Panc1 (cell line): ENCODE results near the gene LIPM.

Source experiments
- CTCF ChIP-seq: fragments of 450-650 bp; IDR thresholded peaks from 2 replicates; pipeline ENCODE4 v1.5.1; 2017; ENCODE audit warnings: mild to moderate bottlenecking
- POLR2AphosphoS5 ChIP-seq: IDR thresholded peaks from 2 replicates; pipeline ENCODE4 v1.6.1; 2012; ENCODE audit warnings: mild to moderate bottlenecking, low read depth, low read length, moderate library complexity
- REST ChIP-seq, 2 experiments: IDR thresholded peaks; 2 replicates each; pipeline ENCODE4 v1.6.1; 2011 to 2012; ENCODE audit warnings: low read depth in 2 of 2, control low read depth in 1 of 2, low read length in 1 of 2, mild to moderate bottlenecking in 1 of 2, moderate library complexity in 1 of 2; ENCODE audit not compliant: insufficient read depth in 1 of 2
- SIN3A ChIP-seq: IDR thresholded peaks from 2 replicates; pipeline ENCODE4 v1.6.1; 2012; ENCODE audit warnings: low read depth, mild to moderate bottlenecking, low read length, moderate library complexity, borderline replicate concordance; ENCODE audit not compliant: insufficient read depth

GRCh38 chr10:88866454-88866853 lies 63.9 kb downstream of the LIPM start:
- TF ChIP-seq CTCF (no peak), POLR2AphosphoS5 (no peak), REST (IDR thresholded peaks at IDR 0.05; ENCODE audit: insufficient read depth in 1 of 2, low read depth in 2 of 2, low read length in 1 of 2) (no peak), SIN3A (no peak)
